Thoracic aorta (tissue), 2 donors: ENCODE results near the gene PGM3. TPM values are rescaled to one million over a fixed set of nuclear protein-coding genes. Genes with fewer than 3 reads are reported as not detected.

ENCODE experiments used
- ATAC-seq: fragments of 150-250 bp; one replicate; pipeline ENCODE4 v1.8.0; 2017; ENCODE audit warnings: low read depth; ENCODE audit not compliant: insufficient number of reproducible peaks, low FRiP score
- DNase-seq: peaks from one replicate; pipeline ENCODE4 v3.0.0-alpha.2; 2020; ENCODE audit warnings: low spot score
- H3K27ac ChIP-seq, 2 donors: fragments of 200-600 bp; sonication (generic); 1 replicate in 1 of 2; 2 replicates in 1 of 2; pipeline ENCODE4 v1.5.1; 2016; ENCODE audit warnings: mild to moderate bottlenecking in 2 of 2, moderate library complexity in 2 of 2
- H3K27me3 ChIP-seq: fragments of 200-600 bp; sonication (generic); replicated peaks from 2 replicates; pipeline ENCODE4 v1.6.0; 2016; ENCODE audit warnings: mild to moderate bottlenecking; ENCODE audit not compliant: insufficient read depth
- H3K36me3 ChIP-seq: fragments of 200-600 bp; sonication (generic); one replicate; pipeline ENCODE4 v1.5.1; 2016
- H3K4me1 ChIP-seq, 2 donors: fragments of 200-600 bp; sonication (generic); 1 replicate in 1 of 2; 2 replicates in 1 of 2; pipeline versions ENCODE4 v1.5.1 to v1.6.0; 2016; ENCODE audit warnings: low read depth in 2 of 2, mild to moderate bottlenecking in 1 of 2; ENCODE audit not compliant: control insufficient read depth in 1 of 2
- H3K4me3 ChIP-seq: fragments of 200-600 bp; sonication (generic); 2 replicates; pipeline ENCODE4 v1.5.1; 2016; ENCODE audit warnings: mild to moderate bottlenecking
- H3K9me3 ChIP-seq: fragments of 200-600 bp; sonication (generic); 2 replicates; pipeline ENCODE4 v1.5.1; 2016
- CTCF ChIP-seq: fragments of 200-600 bp; sonication (generic); IDR thresholded peaks from one replicate; pipeline ENCODE4 v1.5.1; 2019; ENCODE audit warnings: antibody characterized with exemption
- total RNA-seq, 2 donors: library from RNA; depleted of rRNA; stranded (reverse); fragments of >200 nt; gene quantifications; one replicate each; pipeline versions ENCODE4 v1.1.0 to v1.2.3, GENCODE V29; 2016

Gene PGM3
- total RNA-seq, 2 donors from 2014 or later, result 30.8 to 33.4 TPM

DNA sequence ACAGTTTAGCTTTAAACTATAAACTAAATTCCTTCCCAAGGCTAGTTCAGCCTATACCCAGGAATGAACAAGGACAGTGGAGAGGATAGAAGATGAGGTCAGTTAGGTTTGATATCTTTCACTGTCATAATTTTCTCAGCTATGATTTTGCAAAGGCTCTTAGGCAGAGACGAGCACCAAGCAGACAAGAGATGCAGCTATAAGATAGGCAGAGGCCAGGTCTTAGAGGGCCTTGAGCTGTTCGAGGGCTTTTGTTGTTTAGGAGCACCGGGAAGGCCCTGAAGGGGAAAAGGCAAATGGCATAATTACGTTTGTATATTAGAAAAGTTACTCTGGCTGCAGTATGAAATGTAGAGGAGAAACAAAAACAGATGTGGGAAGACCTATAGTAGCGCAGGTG, 65.8 kb downstream of the PGM3 start:
- peaks cover 0 to 3% of the 10 kb centered on the region in 2 donors for H3K4me1 ChIP-seq
- peaks cover 45% of the 10 kb centered on the region for H3K36me3 ChIP-seq
- TF ChIP-seq CTCF, result no peak
- ATAC-seq, result no peak
- DNase-seq, result no peak
- no peaks in the 10 kb centered on the region for H3K9me3 ChIP-seq
- H3K27ac ChIP-seq, result no peak overlapping the region
- H3K27me3 ChIP-seq, result no peaks in the 10 kb centered on the region
- no peak overlapping the region for H3K4me3 ChIP-seq

DNA sequence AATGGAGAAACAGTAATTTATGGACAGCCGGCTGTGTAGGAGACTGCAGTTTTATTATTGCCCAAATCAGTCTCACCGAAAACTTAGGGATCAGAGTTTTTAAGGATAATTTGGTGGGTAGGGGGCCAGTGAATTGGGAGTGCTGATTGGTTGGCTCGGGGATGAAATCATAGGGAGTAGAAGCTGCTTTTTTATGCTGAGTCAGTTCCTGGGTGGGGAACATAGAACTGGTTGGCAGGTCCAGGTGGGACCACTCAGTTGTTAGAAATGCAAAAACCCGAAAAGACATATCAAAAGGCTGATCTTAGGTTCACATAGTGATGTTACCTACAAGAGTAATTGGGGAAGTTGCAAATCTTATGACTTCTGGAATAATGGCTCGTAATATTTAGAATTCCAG, 66.3 kb downstream of the PGM3 start:
- no peak for ATAC-seq
- no peak for DNase-seq
- H3K4me1 ChIP-seq, result peaks cover 0 to 5% of the 10 kb centered on the region in 2 donors
- H3K4me3 ChIP-seq, result no peak overlapping the region
- H3K9me3 ChIP-seq, result no peaks in the 10 kb centered on the region
- H3K27me3 ChIP-seq, result no peaks in the 10 kb centered on the region
- TF ChIP-seq CTCF, result no peak
- no peak overlapping the region for H3K27ac ChIP-seq
- H3K36me3 ChIP-seq, result peaks cover 45% of the 10 kb centered on the region

DNA sequence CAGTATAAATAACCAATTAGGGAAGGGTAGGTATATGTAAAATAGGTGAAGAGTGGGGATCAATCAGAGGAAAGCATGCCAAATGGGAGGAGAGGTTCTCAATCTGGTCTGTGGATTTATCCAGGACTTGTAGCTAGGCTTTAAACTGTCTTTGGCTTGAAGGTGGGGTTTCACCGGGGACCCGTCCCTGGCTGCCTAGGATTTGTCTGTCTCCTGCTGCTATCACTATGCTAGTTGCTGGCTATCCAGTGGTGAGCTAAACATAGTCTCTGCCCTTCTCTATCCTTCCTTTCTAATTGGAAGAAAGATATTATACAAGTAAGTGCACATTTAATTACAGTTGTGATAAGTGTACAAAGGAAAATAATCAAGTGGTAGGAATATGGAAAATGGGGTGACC, 66.8 kb downstream of the PGM3 start:
- TF ChIP-seq CTCF, result no peak
- peaks cover 41% of the 10 kb centered on the region for H3K36me3 ChIP-seq

GRCh38 chr6:83125425-83125824, 67.6 kb downstream of the PGM3 start:
- ATAC-seq (no peak), DNase-seq (no peak)
- H3K9me3 ChIP-seq, result no peaks in the 10 kb centered on the region
- H3K27ac ChIP-seq, result no peak overlapping the region
- H3K4me1 ChIP-seq, result peaks cover 0 to 5% of the 10 kb centered on the region in 2 donors
- no peak for TF ChIP-seq CTCF
- H3K4me3 ChIP-seq, result no peak overlapping the region
- no peaks in the 10 kb centered on the region for H3K27me3 ChIP-seq
- H3K36me3 ChIP-seq, result peaks cover 43% of the 10 kb centered on the region

More for the DNA sequence above, 66.8 kb downstream of the PGM3 start:
- Histone ChIP-seq H3K4me1 (peaks cover 0 to 5% of the 10 kb centered on the region in 2 donors), H3K27me3 (no peaks in the 10 kb centered on the region), H3K4me3 (no peak overlapping the region), H3K27ac (no peak overlapping the region), H3K9me3 (no peaks in the 10 kb centered on the region)
- no peak for ATAC-seq
- no peak for DNase-seq

DNA sequence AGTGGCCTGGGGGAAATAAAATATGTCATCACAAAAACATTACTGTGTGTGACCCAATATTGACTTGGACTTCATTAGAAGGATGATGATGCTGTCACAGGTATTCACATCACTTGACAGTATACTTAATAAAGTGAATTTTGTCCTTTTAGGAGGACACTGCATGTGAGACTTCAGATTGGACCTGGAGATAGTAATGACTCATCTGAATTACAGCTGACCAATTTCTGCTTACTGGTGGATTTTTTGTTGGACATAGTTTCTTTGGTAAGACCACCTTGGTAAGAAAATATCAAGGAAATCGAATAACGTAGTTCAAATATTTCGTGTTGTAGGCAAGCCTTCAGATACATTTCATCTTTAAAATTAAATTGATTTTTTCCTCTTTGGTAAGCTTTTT, 68.5 kb downstream of the PGM3 start:
- no peak for TF ChIP-seq CTCF
- no peak for DNase-seq
- peaks cover 37% of the 10 kb centered on the region for H3K36me3 ChIP-seq
- peaks cover 0 to 5% of the 10 kb centered on the region in 2 donors for H3K4me1 ChIP-seq
- no peak overlapping the region for H3K27ac ChIP-seq
- no peaks in the 10 kb centered on the region for H3K9me3 ChIP-seq
- no peaks in the 10 kb centered on the region for H3K27me3 ChIP-seq
- no peak overlapping the region for H3K4me3 ChIP-seq
- ATAC-seq, result no peak
